Vagina (tissue), 2 donors: Measurements from ENCODE around the gene LKAAEAR1.

Experiments
- CTCF ChIP-seq, 3 experiments: fragments of 450-650 bp in 2 of 3; fragments of 200-600 bp in 1 of 3; sonication (generic) in 1 of 3; IDR thresholded peaks; one replicate each; pipeline ENCODE4 v1.5.1; 2017 to 2019; ENCODE audit warnings: antibody characterized with exemption in 3 of 3, mild to moderate bottlenecking in 2 of 3, moderate library complexity in 2 of 3
- POLR2A ChIP-seq, 2 donors: fragments of 450-650 bp; IDR thresholded peaks; one replicate each; pipeline ENCODE4 v1.6.1; 2017; ENCODE audit warnings: antibody characterized with exemption in 2 of 2, mild to moderate bottlenecking in 2 of 2, moderate library complexity in 2 of 2
- POLR2AphosphoS5 ChIP-seq, 2 donors: sonication (generic); formaldehyde crosslinking; IDR thresholded peaks; one replicate each; pipeline ENCODE4 v1.9.0; 2017; ENCODE audit warnings: antibody characterized with exemption in 2 of 2, mild to moderate bottlenecking in 2 of 2, low read depth in 1 of 2; ENCODE audit not compliant: insufficient read depth in 1 of 2

GRCh38 chr20:64099086-64099786 is 15.0 kb upstream of the LKAAEAR1 start:
- no peak for TF ChIP-seq CTCF (IDR thresholded peaks at IDR 0.05)
- TF ChIP-seq POLR2A (IDR thresholded peaks at IDR 0.05), result no peak
- TF ChIP-seq POLR2AphosphoS5 (IDR thresholded peaks at IDR 0.05; ENCODE audit: insufficient read depth in 1 of 2, low read depth in 1 of 2), result no peak
